Fibroblast of the aortic adventitia (primary cell): ENCODE measurements around the gene PIP5K1B. TPM values are rescaled to one million over a fixed set of nuclear protein-coding genes. Genes with fewer than 3 reads are reported as not detected.
A peak's percentile ranks its signal among the peaks of the same experiment; 100 is the strongest.

Source experiments
- DNase-seq: peaks from one replicate; pipeline ENCODE4 v3.0.0-alpha.2; 2010; ENCODE audit warnings: low read depth
- H3K4me3 ChIP-seq: 2 replicates; pipeline ENCODE4 v1.5.1; 2011; ENCODE audit warnings: low read depth, mild to moderate bottlenecking, control low read depth, low read length, moderate library complexity
- total RNA-seq: library from RNA; depleted of rRNA; stranded (reverse); fragments of >200 nt; gene quantifications from 2 replicates; pipeline ENCODE4 v1.2.3, GENCODE V29; 2012; ENCODE audit warnings: low replicate concordance
- TF ChIP-seq, protein P1 (sequence below): IDR thresholded peaks from 2 replicates; pipeline ENCODE4 v1.5.1; 2011; ENCODE audit warnings: mild to moderate bottlenecking, low read length, control low read depth, inconsistent platforms; ENCODE audit not compliant: insufficient read depth

The PIP5K1B gene
- total RNA-seq, 1 donor = not detected

DNA sequence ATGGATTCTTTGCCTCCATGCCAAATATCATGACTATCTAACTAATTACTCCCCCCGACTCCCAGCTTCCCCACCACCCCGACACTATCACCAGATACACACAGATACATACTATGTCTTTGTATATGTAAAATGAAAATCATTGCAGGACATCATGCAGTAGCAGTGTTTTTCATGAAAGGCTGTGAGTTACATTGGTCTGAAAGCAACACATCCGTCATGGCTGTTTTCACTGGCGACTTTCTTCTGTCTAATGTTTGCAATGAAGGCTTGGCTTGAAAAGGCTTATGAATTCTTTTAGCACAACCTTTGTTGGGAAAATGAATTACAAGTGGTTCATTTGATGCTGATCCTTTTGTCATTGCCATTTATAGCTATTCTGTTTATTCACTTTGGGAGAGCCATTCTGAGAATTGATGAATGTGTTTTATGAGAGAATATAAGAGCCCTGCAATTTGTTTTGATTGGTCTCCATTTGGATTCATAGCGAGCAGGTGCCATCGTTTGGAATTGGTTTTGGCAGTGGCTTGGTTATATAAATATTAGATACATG, 103.4 kb downstream of the PIP5K1B start:
- no peak overlapping the region for H3K4me3 ChIP-seq
- TF ChIP-seq, protein P1, sequence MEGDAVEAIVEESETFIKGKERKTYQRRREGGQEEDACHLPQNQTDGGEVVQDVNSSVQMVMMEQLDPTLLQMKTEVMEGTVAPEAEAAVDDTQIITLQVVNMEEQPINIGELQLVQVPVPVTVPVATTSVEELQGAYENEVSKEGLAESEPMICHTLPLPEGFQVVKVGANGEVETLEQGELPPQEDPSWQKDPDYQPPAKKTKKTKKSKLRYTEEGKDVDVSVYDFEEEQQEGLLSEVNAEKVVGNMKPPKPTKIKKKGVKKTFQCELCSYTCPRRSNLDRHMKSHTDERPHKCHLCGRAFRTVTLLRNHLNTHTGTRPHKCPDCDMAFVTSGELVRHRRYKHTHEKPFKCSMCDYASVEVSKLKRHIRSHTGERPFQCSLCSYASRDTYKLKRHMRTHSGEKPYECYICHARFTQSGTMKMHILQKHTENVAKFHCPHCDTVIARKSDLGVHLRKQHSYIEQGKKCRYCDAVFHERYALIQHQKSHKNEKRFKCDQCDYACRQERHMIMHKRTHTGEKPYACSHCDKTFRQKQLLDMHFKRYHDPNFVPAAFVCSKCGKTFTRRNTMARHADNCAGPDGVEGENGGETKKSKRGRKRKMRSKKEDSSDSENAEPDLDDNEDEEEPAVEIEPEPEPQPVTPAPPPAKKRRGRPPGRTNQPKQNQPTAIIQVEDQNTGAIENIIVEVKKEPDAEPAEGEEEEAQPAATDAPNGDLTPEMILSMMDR = no peak
- no peak for DNase-seq

DNA sequence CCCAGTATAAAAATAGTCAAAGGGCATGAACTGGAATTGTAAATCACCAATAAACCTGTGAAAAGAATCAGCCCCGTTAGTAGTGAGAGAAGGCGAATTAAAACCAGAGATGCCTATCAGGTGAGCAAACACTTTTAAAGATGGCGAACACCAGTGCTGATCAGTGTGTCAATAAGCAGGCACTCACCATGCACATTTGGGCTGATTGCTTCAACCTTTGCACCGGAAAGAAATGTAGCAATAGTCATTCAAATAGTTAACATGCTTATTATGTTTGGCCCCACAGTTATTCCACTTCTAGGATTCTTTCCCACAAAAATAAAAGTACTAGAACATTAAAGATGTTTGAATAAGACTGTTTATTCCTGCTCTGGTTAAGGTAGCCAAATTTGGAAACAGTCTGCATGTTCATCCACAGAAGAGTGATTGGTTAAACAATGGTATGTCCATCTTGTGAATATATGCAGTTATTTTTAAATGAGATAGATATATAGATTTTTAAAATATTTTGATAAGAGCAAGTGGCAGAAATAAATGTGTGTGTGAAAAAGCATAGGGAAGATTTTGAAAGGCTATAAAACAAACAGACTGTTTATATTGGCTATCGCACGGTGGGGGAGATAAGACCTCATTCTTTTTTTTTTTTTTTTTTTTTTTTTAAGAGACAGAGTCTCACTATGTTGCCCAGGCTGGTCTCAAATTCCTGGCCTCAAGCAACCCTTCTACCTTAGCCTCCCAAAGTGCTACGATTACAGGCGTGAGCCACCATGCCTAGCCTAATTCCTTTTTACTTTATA, 112.2 kb downstream of the PIP5K1B start:
- no peak overlapping the region for H3K4me3 ChIP-seq
- TF ChIP-seq, protein P1 = no peak
- no peak for DNase-seq

DNA sequence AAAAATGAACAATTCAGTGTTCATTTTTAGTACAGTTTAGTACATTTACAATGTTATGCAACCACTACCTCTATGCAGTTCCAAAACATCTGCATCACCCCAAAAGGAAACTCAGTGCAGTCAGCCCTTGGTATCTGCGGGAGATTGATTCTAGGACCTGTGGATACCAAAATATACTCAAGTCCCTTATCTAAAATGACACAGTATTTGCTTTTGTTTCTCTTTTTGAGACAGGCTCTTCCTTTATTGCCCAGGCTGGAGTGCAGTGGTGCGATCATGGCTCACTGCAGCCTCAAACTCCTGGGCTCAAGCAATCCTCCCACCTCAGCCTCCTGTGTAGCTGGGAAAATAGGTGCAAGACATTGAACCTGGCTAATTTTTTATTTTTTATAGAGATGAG, 114.0 kb downstream of the PIP5K1B start:
- TF ChIP-seq, protein P1 = no peak
- DNase-seq = no peak
- H3K4me3 ChIP-seq = no peak overlapping the region

DNA sequence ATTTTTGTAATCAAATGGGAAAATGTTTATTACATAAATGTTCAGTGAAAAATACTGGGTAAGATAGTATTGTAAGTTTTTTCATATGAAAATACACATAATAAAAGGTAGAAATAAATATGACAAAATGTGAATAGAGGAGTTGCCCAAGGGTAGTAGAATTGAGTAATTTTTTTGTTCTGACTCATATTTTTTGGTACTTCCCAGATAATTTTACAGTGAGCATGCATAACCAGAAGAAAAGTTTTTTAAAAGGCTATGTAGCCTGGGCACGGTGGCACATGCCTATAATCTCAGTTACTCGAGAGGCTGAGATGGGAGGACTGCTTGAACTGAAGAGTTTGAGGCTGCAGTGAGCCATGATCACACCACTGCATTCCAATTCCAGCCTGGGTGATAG, 116.9 kb downstream of the PIP5K1B start:
- no peak for DNase-seq
- TF ChIP-seq, protein P1 = no peak
- no peak overlapping the region for H3K4me3 ChIP-seq

DNA sequence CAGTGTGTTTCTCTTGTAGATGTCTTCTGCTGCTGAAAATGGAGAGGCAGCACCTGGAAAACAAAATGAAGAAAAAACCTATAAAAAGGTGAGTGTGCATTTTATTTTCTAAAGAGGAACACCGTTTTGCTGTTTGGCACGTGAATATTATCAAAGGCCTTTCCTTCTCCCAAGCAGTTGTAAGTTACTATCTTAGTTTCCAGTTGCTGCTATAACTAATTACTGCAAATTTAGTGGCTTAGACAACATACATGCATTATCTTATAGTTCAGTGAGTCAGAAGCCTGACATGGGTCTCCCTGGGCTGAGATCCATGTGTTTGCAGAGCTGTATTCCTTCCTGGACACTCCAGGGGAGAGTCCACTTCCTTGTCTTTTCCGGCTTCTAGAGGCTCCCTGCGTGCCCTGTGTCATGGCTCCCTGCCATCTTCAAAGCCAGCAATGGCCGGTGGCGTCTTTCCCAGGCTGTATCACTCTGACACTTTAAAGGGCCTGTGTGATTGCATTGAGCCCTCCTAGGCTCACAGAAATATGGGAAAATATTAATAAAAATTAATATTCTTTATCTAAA, 117.6 kb downstream of the PIP5K1B start:
- H3K4me3 ChIP-seq = no peak overlapping the region
- peak; percentile 8 for DNase-seq
- TF ChIP-seq, protein P1 = no peak

DNA sequence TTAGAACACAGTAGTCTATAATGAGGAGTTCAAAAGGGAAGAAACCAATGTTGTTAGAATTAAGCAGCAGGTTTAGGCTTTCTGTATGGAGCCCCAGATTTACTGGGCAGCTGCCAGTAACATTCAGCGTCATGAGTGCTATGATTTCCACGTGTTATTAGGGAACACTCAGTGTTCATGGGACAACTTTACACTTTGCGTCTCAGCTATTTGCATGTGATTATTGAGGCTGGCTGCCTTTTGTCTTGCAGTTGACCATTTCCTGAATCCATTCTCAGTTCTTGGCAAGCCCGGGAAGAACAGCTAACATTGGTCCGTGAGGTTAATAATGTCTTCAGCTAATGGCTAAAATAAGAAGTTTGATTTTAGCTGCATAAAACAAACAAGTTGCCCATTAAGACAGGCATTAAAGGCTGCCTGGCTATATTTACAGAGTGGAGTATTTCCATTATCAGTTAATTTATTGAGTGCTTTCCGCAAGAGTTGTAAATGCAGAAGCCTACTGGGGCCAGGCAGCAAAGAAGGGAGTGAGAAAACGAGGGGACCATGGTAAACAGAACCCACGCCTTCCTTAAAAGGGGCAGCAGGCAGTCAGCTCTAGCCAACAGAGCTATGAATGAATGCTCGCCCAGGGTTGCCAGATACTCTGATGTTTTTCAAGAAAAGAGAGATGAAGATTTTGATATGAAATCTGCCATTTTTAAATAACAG, 120.9 kb downstream of the PIP5K1B start:
- TF ChIP-seq, protein P1 = no peak
- no peak overlapping the region for H3K4me3 ChIP-seq
- no peak for DNase-seq
